OCI-LY3 (cell line): Measurements from ENCODE around the gene AHNAK.

ENCODE experiments used
- CTCF ChIP-seq: fragments of 200-600, 300-600 bp; sonication (generic); IDR thresholded peaks from 2 replicates; pipeline ENCODE4 v1.5.1; 2014; ENCODE audit warnings: antibody characterized with exemption, low read length, low read depth
- EZH2phosphoT487 ChIP-seq: fragments of 200-600 bp; shearing (Covaris generic); IDR thresholded peaks from 2 replicates; pipeline ENCODE4 v1.6.1; 2018; ENCODE audit warnings: antibody characterized with exemption, mixed run types, low read depth

DNA sequence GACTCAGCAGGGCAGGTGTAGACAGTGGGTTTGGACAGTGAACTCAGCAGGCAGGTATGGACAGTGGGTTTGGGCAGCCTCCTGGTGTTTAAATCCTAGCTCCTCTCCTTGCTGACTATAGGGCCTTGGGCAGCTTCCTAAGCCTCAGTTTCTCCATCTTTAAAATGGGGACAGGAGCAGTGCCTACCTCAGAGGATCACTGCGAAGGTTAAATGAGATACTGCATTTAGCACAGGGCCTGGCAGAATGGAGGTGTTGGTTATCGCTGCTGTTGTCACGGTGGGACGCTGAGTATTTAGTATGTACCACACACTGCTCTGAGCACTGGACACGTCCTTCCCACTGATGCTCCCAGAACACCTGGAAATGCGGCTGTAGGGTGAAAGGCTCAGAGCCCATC, 142.2 kb downstream of the AHNAK start:
- TF ChIP-seq CTCF (no peak), EZH2phosphoT487 (no peak)
